CMK (cell line): ENCODE data around the gene CAMKK2.
A peak's percentile ranks its signal among the peaks of the same experiment; 100 is the strongest.
"Not testable (repeated sequence)": the region's sequence is repeated elsewhere in the genome, so short reads cannot be mapped to it uniquely, and the experiment has no call there.

Experiments
- DNase-seq: peaks from one replicate; pipeline ENCODE4 v3.0.0-alpha.2; 2010; ENCODE audit warnings: low read depth

CAMKK2 gene

DNA sequence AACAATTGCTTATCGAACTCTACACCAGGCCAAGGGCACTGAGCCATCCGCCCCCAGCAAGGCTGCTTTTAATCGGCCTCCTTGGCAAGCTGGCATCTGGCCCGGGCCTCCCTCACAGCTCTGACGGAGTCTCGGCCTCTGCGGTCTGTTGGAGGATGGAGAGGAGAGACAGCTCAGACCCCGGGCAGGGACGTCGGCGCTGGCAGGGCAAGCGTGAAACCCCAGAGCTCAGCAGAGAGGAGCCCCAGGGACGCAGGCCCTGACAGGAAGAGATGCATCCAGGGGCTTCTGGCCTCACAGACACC is 17.5 kb downstream of the CAMKK2 start:
- no peak for DNase-seq

GRCh38 chr12:121278169-121279070 is 18.1 kb downstream of the CAMKK2 start:
- DNase-seq, result peak; percentile 82

GRCh38 chr12:121277374-121277759 is 19.1 kb downstream of the CAMKK2 start:
- DNase-seq, result no peak

GRCh38 chr12:121274036-121274763 is 22.3 kb downstream of the CAMKK2 start:
- DNase-seq, result no peak

- DNase-seq, result no peak
These were observed 23.1 kb downstream of the CAMKK2 start for GRCh38 chr12:121273364-121273896.

GRCh38 chr12:121267822-121268221 is 28.7 kb downstream of the CAMKK2 start:
- DNase-seq, result no peak

- DNase-seq, result no peak
These were observed 31.5 kb downstream of the CAMKK2 start for GRCh38 chr12:121264951-121265515.

GRCh38 chr12:121264135-121264534 is 32.4 kb downstream of the CAMKK2 start:
- no peak for DNase-seq

GRCh38 chr12:121263206-121263935 is 33.1 kb downstream of the CAMKK2 start:
- no peak for DNase-seq

DNA sequence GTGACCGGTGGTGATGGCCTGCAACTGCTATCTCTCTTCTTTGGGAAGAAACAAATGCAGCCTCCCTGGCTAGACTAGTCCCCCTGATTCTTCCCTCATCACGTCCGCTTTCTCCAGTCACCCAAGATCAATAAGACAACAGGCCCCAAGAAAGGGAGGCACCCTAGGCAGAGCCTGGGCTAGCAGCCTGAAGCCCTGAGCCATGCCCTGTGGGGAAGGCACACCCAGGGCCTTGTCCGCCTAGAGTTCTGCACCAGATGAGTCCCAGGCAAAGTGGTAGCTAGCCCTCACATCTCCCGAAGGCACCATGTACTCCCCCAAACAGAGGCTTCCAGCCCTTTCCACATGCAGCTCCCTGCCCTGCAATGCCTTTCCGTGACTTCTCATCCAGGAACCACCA is 35.1 kb downstream of the CAMKK2 start:
- no peak for DNase-seq

DNA sequence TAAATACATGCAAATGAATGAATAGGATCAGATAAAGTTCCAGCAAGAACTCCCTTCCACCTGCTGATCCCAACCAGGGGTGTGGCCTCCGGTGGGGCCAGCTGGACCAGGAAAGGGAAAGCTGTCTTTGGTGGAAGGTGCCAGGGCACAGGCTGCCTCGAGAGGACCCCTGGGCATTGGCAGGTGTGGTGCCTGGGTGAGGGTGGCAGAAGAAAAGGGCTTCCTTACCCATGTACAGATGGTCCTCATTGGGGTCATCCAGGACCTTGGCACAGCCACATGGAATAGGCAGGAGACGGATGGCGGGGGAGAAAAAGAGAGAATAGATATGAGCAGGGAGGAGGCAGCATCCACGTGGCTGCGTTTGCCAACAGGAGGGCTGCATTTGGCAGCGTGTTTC is 36.4 kb downstream of the CAMKK2 start:
- DNase-seq, result no peak

GRCh38 chr12:121259074-121259473 is 37.4 kb downstream of the CAMKK2 start:
- DNase-seq, result no peak

GRCh38 chr12:121257704-121258449 is 38.6 kb downstream of the CAMKK2 start:
- DNase-seq, result not testable (repeated sequence)

GRCh38 chr12:121255433-121255832 is 41.1 kb downstream of the CAMKK2 start:
- DNase-seq, result no peak

GRCh38 chr12:121253638-121254335 is 42.7 kb downstream of the CAMKK2 start:
- no peak for DNase-seq

GRCh38 chr12:121252712-121253345 is 43.7 kb downstream of the CAMKK2 start:
- DNase-seq, result no peak

- no peak for DNase-seq
These were observed 44.7 kb downstream of the CAMKK2 start for GRCh38 chr12:121251838-121252237.

DNA sequence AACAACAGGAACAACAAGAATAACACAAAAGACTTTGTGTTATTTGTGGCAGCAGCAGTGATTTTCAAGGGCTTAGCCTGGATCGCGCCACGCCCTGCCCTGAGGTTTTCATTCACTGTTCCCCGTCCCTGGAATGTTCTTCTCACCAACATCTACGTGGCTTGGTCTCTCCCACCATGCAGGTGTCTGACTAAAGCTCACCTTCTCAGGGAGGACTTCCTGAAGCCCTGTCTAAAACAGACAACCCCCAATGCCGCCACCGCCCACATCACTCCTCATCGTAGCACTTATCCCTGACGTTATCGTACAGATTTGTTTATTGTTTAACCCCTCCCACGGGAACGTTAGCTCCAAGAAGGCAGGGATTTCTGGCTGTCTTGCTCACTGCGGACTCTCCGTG is 46.1 kb downstream of the CAMKK2 start:
- no peak for DNase-seq

DNA sequence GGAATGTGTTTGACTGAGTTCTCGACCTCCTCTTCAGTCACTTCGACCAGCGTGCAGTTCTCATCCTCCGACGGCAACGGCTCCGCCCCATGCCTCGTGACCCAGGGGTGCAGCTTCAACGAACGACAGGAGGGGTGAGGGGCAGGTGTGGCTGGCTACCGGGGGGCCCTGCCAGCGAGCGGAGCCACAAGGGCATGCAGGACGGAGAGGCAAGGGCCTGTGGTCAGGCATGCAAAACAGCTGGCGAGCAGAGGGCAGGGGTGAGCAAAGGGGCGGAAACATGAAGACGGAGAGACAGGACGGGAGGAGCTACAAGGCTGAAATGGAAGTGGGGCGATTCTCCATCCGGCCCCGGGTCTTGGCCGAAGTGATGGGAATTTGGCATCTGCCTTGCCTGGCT is 47.9 kb downstream of the CAMKK2 start:
- no peak for DNase-seq

GRCh38 chr12:121246893-121247557 is 49.5 kb downstream of the CAMKK2 start:
- DNase-seq, result no peak
